ENCODE measurements around the gene ABCB7. TPM values are rescaled to one million over a fixed set of nuclear protein-coding genes. Genes with fewer than 3 reads are reported as not detected.
"Not testable (repeated sequence)": the region's sequence is repeated elsewhere in the genome, so short reads cannot be mapped to it uniquely, and the experiment has no call there.

The ABCB7 gene
- total and polyA plus RNA-seq, 3 donors from 2014 or later: 10.1 to 52.3 (median 31.6) TPM

GRCh38 chrX:75149654-75150053 lies 6.4 kb downstream of the ABCB7 start:
- Histone ChIP-seq H3K36me3 (ENCODE audit: low read depth, missing control alignments) (no peaks in the 10 kb centered on the region), H3K27ac (no peak overlapping the region), H3K9me3 (no peaks in the 10 kb centered on the region), H3K4me3 (no peak overlapping the region), H3K4me1 (no peaks in the 10 kb centered on the region), H3K27me3 (no peaks in the 10 kb centered on the region)
- DNase-seq: no peak
- intact Hi-C loops (cut with DNase I; ENCODE audit: low total_unique reads): no loop called here
- 92 to 96% methylated on average over 1 of the region's 1 CpG for WGBS, 2 donors
- no peak for TF ChIP-seq POLR2A (IDR thresholded peaks at IDR 0.05)
- TF ChIP-seq CTCF (IDR thresholded peaks at IDR 0.05): no peak

- Histone ChIP-seq H3K27ac (no peak overlapping the region), H3K27me3 (no peaks in the 10 kb centered on the region), H3K36me3 (ENCODE audit: low read depth, missing control alignments) (no peaks in the 10 kb centered on the region), H3K4me3 (no peak overlapping the region), H3K4me1 (no peaks in the 10 kb centered on the region), H3K9me3 (no peaks in the 10 kb centered on the region)
- no peak for DNase-seq
- TF ChIP-seq CTCF (IDR thresholded peaks at IDR 0.05): no peak
- no peak for TF ChIP-seq POLR2A (IDR thresholded peaks at IDR 0.05)
- intact Hi-C loops (cut with DNase I; ENCODE audit: low total_unique reads): no loop called here
- WGBS, 2 donors: 86 to 88% methylated on average over 5 of the region's 5 CpGs
Observed at GRCh38 chrX:75132672-75133071, 23.4 kb downstream of the ABCB7 start.

DNA sequence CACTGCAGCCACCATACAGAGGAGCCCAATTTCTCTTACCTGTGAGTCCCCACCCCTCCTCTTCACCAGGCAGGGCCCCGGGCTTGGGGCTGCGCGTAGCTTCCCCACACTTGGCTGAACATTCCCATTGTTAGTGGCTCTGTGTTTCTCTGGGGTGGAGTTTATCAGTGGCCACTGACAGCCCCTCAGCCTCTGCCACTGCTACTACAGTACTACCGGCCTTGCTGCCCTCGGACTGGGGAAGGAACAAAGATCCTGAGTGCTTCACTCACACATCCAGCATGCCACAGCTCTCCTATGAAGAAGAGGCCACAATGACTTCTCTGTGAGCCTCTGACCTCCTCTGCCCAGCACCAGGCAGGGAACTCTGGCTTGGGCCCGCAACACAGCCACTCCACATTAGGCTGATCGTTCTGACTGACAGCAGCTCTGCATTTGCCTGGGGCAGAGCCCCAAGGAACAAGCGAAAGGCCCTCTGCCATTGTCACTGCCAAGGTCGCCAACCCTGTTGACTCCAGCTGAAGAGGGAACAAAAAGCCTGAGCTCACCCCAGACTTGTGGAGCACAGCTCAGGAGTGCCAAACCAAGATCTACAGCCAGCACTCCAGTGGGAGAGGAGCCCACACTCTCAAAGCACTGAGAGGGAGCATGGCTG lies 24.0 kb downstream of the ABCB7 start:
- 92 to 100% methylated on average over 3 to 9 of the region's 9 CpGs for WGBS, 2 donors
- Histone ChIP-seq H3K27ac (no peak overlapping the region), H3K4me1 (no peaks in the 10 kb centered on the region), H3K36me3 (ENCODE audit: low read depth, missing control alignments) (no peaks in the 10 kb centered on the region), H3K9me3 (no peaks in the 10 kb centered on the region), H3K27me3 (no peaks in the 10 kb centered on the region), H3K4me3 (no peak overlapping the region)
- no peak for DNase-seq
- no peak for TF ChIP-seq POLR2A (IDR thresholded peaks at IDR 0.05)
- no peak for TF ChIP-seq CTCF (IDR thresholded peaks at IDR 0.05)
- intact Hi-C loops (cut with DNase I; ENCODE audit: low total_unique reads): no loop called here

GRCh38 chrX:75129069-75129468 lies 27.0 kb downstream of the ABCB7 start:
- H3K36me3 ChIP-seq (ENCODE audit: low read depth, missing control alignments); H3K4me1 ChIP-seq; DNase-seq; H3K27ac ChIP-seq; H3K27me3 ChIP-seq; H3K4me3 ChIP-seq; H3K9me3 ChIP-seq; intact Hi-C loops (cut with DNase I; ENCODE audit: low total_unique reads): not testable (repeated sequence)
- 94 to 97% methylated on average over 4 of the region's 4 CpGs for WGBS, 2 donors

GRCh38 chrX:75118296-75118695 lies 37.8 kb downstream of the ABCB7 start:
- TF ChIP-seq CTCF (IDR thresholded peaks at IDR 0.05) (no peak), POLR2A (IDR thresholded peaks at IDR 0.05) (no peak)
- intact Hi-C loops (cut with DNase I; ENCODE audit: low total_unique reads): no loop called here
- Histone ChIP-seq H3K36me3 (ENCODE audit: low read depth, missing control alignments) (no peaks in the 10 kb centered on the region), H3K9me3 (no peaks in the 10 kb centered on the region), H3K27ac (no peak overlapping the region), H3K27me3 (no peaks in the 10 kb centered on the region), H3K4me3 (no peak overlapping the region), H3K4me1 (no peaks in the 10 kb centered on the region)
- WGBS, 2 donors: 49 to 55% methylated on average over 2 of the region's 2 CpGs
- DNase-seq: no peak

Measured in testis (tissue), 3 donors.